C1 segment of cervical spinal cord (tissue), 14 donors: ENCODE measurements around the gene ARVCF.

Experiments
- DNase-seq, 14 donors: peaks; one replicate each; lab custom pipeline; 2025; lab: John Stamatoyannopoulos, UW

Gene ARVCF

DNA sequence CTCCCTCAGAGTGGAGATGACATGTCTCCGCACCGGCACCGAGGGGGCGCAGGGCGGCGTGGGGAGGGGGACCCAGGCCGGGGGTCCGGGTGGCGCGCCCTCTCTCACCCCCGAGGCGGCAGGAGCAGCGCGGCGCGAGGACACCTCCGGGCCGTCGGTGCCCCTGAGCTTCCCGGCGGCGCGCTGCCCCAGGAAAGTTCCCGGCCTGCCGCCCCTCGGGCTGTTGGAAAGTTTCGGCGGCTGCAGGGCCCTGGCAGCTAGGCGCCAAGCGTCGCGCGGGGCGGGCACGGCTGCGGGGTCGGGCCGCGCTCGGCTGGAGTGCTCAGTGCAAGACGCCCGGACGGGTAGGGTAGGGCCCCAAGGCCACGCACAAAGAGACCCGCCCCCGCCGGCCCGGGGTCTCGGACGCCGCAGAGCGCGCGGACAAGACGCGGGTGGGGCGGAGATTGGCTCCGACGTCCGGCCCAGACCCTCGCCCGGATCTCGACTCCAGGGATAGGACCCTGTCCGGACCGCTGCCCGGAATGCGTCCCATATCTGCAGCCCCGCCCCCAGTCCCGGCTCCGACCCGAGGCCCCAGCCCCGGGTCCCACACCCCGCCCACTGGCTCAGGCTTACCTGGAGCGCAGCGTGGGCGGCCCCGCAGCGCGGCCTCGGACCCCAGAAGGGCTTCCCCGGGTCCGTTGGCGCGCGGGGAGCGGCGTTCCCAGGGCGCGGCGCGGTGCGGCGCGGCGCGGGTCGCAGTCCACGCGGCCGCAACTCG, 471 bp downstream of the ARVCF start:
- no peak for DNase-seq

DNA sequence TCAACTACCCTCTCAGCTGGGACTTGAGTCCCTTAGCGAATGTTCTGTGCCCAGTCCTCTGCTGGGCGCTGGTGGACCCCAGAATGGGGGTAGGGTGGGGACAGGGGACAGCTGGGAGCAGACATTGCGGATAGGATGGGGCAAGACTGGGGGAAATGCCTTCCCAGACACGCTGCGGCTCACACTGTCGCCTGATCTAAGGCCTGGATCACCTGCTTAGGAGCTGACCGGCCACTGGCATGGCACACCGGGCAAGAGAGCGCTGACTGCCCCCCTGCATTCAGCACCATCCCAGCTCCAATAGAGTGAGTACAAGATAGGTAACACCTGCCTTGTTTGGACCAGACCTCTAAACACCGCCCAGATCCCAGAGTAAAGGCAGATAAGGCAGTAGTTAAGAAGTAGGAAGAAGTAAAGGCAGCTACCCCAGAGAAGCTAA, 1.4 kb downstream of the ARVCF start:
- DNase-seq = no peak

DNA sequence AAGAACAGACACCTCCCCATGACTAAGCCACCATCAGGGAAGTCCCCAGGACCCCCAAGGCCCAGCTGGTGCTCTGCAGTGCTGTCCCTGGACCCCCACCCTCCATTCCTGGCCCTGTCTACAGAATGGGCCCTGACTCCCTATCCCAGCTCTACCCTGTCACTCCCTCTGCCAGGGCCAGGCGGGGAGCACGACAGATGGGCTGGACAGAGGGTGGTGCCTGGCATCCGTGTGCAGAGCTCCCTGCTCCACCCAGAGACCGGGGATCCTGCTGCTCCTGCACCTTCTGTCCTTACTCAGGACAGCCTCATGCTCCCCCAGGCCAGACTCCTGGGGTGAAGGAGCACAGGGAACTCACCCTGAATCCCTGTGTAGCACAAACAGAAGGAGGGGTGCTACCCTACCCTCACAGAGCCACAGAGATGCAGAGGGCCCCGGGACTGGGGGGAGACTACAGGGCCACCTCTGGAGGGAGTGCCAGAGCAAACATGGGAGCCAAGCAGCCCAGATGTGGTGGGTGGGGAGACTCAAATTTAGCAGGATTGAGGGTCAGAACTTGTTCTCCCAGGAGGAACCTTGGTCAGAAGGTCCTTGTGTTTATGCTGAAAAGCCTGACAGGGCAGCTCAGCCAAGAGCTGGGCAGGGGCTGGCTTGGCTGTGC, 2.0 kb downstream of the ARVCF start:
- DNase-seq = peak in 1 of 14 donors; percentile 85

DNA sequence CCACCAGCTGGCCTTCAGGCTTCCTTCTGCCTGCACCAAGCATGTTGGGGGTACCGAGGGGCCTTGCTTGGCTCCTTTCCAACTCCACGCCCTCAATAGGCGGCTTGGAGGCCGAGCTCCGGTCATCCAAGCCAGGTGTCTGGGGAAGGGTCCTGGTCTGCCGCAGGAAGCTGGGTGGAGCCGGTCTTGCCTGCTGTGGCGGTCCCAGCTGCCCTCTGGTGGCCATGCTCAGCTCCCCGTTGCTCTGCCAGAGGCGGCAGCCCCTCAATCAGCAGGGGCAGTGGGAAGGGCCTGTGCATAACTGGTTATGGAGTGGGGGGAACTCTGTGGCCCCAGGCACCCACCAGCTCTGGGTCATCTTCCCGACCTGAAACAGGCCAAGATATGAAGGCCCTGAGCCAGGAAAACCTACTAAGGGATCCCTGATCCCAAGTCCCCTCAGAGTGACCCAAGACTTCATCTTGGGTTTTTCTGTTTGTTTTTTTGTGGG, 3.2 kb downstream of the ARVCF start:
- DNase-seq = peak in 8 of 14 donors; percentile 14 to 67 (median 40)

DNA sequence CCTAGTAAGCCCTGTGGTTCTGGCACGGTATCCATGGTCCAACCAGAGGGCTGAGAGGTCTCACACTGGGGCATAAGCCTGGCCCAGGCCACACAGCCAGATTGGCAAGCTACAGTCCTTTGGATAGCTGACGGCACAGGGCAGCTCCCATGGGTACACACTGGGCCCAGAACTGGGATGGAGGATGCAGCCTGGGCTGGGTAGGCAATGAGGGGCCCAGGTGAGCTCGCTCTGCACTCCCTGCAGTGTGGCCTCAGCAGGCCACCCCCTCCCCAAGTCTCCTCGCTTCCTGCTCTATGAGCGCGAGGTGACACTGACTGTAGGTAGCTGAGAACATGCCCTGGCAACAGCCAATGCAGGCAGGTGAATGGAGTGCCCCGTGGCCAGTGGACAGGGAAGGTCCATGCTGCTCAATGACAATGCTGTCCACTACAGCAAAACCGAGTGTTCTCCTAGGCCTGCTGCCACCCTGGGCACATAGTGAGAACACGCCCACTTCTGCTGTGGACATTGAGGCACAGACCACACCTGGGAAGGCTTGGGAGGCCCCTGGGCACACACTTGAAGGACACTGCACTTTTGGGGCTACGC, 3.8 kb downstream of the ARVCF start:
- peak in 1 of 14 donors; percentile 69 for DNase-seq

DNA sequence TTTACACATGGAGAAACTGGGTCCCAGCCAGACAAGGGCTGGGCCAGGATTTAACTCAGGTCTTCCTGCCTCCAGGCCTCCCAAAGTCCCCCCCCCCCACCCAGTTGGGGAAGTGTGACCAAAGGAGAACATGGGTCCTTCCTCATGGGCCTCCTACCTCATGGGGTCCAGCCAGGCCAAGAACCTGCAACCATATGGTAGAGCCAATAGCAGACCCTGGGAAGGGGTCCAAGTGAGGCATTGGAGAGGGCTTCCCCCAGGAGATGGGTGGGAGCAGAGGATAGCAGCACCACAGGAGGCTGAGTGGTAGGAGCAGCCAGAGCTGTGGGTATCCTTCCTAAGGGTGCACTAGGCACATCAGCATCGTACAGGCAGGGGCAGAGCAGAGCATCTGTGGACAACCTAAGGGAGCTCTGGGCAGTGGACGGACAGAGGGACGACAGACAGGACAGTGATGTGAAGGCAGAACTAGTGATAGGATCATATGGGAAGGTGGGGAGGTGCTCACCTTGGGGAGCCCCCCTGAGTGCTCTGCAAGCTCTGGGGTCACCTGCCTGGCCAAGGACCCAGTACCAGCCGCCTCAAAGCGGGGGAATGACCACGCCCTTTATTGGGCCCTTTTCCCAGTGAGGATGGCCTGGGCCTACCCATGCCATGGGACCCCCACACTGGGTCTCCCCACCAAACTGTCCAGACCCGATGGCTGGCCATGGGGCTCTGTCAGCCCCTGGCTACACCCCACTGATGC, 4.5 kb downstream of the ARVCF start:
- DNase-seq = no peak

DNA sequence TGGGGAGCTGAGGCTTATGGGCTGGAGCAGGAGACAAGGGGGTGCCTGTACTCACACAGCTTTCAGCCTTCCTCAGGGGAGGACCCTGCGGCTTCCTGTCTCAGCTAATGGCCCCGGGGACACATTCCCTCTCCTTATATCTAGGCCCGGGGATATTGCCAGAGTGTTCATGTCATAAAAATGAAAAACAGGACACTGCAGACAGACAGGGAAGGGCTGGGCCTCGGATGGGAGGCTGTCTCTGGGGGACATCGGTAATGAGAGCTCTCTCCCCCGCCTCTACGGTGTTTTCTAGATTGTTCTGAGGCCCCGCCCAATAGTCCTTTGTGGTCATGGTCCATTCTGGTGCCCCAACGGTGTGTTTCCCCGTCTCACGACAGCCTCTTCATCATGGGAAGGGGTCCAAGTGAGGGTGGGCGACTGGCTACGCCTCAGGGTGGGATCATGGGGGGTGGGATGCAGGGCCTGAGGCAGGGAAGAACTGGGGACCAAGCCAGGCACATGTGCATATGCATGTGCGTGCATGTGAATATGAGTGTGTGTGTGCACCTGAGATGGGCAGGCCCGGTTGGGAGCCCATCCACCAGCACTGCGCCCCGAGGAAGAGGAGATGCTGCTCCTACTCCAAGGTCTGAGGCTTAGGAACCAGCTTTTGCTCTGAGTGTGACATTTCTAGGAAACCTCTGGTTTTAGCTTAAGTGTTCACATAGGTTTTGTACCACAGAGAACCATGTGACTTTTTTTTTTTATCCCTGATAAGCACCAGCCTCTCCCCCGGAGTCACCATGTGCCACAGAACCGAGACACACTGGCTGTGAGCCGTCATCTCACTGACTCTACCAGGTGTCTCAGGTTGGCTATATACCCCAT, 5.3 kb downstream of the ARVCF start:
- DNase-seq = no peak

DNA sequence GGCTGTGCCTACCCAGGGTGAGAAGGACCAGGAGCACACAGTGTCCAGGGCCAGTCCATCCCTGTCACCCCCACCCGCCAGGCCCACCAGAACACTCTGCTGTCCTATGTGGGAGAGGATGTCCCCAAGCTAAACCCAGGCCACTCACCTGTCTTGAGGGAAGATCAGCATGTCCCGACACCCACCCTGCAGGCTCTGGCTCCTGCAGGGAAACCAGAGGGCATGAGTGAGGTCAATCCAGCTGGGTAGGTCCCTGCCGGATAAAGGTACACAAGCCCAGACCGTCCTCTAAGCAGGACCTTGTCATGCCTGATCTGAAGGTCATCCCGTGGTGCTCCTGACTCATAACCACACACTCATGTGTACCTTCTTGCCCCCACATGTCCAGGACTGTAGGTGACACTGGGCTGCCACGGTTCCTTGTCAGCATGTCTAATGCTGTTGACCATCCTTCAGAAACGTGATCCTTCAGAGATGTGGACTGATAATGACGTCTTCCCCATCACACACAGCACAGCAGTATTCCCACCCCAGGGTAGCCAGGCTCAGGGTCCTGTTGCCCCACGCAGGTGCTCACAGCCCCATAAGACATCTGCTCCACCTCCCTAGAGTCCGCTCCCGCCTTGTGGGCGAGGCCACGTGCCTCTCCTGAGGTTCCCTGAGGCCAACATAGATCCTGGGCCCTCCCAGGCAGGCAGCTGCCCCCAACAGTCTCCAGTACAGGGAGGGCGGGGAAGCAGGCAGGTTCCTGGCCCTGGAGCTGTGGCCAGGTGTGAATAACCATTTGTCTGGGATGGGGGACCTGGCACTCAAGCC, 6.1 kb downstream of the ARVCF start:
- no peak for DNase-seq

DNA sequence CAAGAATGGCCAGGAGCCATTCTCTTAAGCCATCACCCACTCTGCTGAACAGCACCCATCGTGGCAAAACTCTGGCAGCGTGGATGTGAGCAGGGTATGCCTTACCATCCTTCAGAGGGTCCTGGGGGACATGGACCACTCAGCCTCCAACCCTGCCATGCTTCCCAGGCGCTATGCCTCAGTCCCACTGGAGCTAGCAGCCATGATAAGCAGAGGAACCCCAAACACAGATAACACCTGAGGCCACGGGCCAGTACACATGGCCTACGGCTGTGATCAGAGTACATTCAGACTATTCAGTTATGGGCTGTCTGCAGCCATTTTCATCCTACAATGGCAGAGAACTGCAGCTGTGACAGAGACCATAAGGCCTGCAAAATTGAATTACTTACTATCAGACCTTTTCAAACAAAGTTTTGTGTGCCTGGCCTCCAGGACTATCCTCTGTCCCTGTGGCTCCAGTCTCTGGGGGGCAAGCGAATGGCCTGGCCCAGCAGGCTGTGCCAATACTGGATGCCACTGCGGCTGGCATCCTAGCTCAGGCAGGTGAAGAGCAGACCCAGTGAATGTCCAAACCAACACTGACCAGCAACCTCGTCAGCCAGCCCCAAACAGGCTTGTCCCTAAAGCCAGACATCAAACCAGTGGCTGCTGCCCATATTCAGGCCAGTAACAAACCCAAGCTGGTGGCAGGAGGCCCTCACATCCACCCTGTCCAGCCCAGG, 6.9 kb downstream of the ARVCF start:
- DNase-seq = no peak

DNA sequence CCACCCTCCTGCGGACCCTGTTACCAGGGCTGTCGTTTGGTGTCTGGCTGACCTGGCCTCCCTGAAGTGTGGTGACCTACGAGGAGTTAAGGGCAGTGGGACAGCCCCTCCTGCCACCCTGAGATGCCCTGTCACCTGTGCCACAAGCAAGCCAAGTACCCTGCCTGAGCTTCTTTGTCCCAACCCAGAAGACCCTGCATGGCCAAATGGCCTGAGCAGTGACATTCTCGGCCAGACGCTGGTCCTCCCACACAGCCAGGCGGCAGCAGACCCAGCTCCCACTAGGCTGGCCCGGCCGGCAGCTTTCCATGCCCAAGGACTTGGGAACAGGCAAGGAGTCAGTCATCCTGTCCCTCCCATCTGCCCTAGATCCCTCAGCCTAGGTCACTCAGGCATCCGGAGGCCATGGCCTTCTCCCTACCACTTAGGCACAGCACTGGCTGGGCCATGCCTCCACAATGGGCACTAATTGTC, 7.6 kb downstream of the ARVCF start:
- DNase-seq = peak in 1 of 14 donors; percentile 67

DNA sequence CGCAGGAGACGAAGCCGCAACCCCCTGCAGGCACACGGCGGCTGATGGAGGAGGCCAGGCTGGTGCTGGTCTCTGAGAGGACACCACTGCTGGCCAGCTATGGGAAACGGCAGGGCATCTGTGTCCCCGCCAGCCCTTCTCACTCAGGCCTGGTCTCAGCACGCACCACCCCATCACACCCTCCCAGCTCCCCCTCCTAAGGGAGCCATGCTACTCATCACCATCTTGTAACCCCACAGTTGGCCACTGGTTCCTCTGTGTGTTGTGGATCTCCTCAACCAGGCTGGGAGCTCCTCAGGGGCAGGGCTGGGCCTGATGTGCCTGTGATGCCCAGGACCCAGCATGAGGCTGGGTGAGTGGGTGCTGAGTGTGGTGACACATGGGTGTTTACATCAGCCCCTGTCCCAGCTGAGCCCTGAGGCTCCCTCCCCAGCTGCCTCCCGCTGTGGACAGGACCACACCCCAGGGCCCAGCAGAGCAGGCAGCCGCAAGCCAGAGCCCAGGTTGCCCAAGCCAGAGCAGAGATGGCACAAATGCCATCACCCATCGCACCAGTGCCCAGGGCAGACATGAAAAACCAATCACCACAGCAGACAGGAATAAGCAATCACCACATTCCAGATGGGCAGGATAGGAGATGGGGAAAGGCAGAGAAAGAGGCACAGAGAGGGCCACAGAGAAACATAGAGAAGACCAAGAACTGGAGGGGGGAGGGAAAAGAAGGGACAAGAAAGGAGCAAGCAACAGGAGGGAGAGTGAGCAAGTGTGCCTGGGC, 8.2 kb downstream of the ARVCF start:
- no peak for DNase-seq

DNA sequence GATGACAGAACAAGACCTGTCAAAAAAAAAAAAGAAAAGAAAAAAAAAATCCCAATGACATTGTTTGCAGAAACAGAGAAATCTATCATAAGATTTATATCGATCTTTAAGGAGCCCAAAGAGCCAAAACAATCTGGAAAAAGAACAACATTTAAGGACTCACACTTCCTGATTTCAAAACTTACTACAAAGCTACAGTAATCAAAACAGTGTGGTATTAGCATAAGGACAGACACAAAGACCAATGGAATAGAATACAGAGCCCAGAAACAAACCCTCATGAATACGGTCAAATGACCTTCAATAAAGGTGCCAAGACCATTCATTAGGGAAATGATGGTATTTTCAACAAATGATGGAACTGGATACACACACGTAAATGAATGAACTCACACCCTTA, 12.2 kb downstream of the ARVCF start:
- DNase-seq = no peak

DNA sequence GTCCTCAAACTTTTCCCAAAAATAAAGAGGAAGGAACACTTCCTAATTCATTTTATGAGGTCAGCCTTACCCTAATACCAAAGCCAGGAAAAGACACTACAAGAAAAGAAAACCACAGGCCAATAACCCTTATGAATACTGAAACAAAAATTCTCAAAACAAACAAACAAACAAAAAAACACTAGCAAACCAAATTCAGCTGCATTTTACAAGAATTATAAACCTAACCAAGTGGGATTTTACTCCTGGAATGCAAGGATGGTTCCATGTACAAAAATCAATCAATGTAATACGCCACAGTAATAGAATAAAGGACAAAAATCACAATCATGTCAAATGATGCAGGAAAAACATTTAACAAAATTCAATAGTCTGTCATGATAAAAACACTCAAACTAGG, 13.3 kb downstream of the ARVCF start:
- no peak for DNase-seq

DNA sequence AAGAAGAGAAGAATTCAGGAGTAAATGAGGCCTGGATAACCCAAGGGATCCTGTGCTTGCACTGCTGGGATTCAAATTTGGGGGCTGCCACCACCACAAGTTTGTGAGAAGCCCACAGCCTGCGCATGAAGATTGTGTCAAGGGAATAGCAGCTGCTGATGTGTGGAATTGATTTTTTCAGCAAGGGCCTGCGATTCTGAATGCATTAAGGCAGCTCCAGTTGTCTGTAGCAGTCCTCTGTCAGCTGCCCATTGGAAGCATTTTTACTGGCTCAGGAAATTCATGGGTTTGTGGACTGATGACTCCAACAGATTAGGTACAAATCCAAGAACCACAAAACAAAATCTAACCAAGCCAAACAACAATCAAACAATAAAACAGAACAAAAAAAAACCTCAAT, 14.0 kb downstream of the ARVCF start:
- DNase-seq = no peak

DNA sequence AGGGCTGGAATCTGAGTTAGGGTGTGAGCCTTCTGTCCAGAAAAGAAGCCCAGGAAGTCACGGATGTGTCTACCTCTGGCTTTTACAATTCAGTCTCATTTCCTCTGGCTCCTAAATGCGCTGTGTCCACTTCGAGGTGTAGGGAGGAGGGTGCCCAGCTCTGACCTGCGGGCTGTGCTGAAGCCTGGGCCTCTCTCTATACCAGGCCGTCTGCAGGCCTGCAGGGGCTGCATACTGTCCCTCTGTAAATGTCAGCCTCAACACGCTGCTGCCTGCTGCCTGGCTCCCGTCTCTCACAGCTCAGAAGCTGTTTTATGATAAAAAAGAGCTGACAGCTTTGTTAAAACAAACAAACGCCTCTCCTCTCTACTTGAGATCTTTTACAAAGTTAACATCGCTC, 14.5 kb downstream of the ARVCF start:
- no peak for DNase-seq

DNA sequence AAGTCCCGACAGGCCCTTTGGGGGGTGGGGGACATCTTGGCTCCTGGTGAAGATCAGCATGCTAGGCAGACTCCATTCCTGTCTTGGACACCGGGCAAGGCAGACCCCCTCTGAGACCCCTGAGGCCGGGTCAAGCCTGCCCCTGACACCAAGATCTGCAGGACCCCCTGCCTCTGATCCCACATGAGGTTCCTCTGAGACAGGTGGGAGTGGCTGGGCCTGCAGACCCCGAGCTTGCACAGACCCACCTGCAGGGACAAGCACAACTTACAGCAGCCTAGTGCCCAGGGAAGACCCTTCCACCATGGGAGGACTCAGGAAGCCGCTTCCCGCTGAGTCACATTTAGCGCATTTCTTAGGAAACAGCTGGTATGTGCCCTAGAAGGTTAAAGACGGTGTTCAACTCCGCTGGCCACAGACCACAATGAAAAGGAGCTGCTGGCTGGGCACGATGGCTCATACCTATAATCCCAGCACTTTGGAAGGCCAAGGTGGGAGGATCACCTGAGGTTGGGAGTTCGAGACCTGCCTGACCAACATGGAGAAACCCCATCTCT, 15.5 kb downstream of the ARVCF start:
- DNase-seq = no peak

DNA sequence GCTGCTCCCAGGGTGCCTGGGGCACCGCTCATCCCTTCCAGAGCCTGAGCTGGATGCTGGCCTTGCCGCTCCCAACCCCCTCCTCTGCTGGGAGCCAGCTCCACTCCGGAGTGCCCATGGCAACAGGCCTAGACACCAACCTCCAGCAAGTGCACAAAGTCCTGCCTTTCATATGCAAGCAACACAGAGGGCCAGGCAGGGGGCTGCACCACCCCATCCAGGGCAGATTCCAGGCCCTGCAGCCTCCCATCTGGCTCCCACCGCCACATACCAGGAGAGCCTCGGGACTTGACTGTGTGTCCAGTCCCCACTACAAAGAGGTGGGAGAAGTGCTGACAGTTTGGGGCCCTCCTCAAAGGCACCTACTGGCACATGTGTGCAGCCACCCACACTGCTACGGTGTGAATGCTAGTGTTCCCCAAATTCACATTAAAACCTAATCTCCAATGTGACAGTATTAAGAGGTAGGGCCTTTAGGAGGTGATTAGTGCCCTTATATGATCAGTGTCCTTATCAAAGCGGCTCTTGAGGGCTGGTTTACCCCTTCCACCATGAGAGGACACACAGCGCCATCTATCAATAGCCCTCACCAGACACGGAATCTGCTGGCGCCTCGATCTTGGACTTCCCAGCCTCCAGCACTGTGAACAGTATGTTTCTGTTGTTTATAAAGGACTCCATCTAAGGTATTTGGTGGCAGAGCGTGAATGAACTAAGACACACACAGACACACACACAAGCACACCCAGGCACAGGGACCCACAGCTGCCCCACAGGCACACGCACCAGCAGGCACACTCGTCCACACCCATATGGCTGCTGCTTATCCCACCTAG, 16.2 kb downstream of the ARVCF start:
- peak in 5 of 14 donors; percentile 22 to 66 (median 60) for DNase-seq
